Urinary bladder (tissue), 4 donors: ENCODE results near the gene AATK. TPM values are rescaled to one million over a fixed set of nuclear protein-coding genes. Genes with fewer than 3 reads are reported as not detected.
A peak's percentile ranks its signal among the peaks of the same experiment; 100 is the strongest.

ENCODE experiments used
- DNase-seq: peaks from one replicate; pipeline ENCODE4 v3.0.0-alpha.2; 2015; ENCODE audit errors: extremely low spot score
- H3K27ac ChIP-seq: one replicate; pipeline ENCODE4 v1.5.1; 2013; ENCODE audit warnings: low read depth, mild to moderate bottlenecking, moderate library complexity
- H3K36me3 ChIP-seq: one replicate; pipeline ENCODE4 v1.6.1; 2013; ENCODE audit warnings: mild to moderate bottlenecking, moderate library complexity; ENCODE audit not compliant: insufficient read depth
- H3K4me1 ChIP-seq: one replicate; pipeline ENCODE4 v1.6.1; 2013; ENCODE audit warnings: mild to moderate bottlenecking, moderate library complexity; ENCODE audit not compliant: insufficient read depth
- H3K4me3 ChIP-seq: one replicate; pipeline ENCODE4 v1.5.1; 2013; ENCODE audit warnings: low read depth, low read length
- WGBS: extraction: QIAGEN DNeasy Blood & Tissue Kit; methylation state at CpG from one replicate; pipeline ENCODE4 v1.1.7; 2013; 5-methylcytosine and 5-hydroxymethylcytosine counted together
- polyA plus RNA-seq: library from polyadenylated mRNA; stranded (reverse); fragments of 200-250 nt; gene quantifications from one replicate; pipeline ENCODE4 v1.2.3, GENCODE V29; 2013
- total RNA-seq: library from RNA; depleted of rRNA; stranded (reverse); fragments of >200 nt; gene quantifications from one replicate; pipeline ENCODE4 v1.2.3, GENCODE V29; 2014
- donor health status: healthy with polysubstance abuse.
- donor health status: healthy.

AATK gene
- total and polyA plus RNA-seq, 2 donors = 7.6 to 9.2 TPM

- Histone ChIP-seq H3K4me3 (no peak overlapping the region), H3K36me3 (no peaks in the 10 kb centered on the region), H3K4me1 (no peaks in the 10 kb centered on the region), H3K27ac (no peak overlapping the region)
- WGBS = 96% methylated on average over 4 of the region's 4 CpGs
- DNase-seq = no peak
These were observed 1.1 kb upstream of the AATK start for GRCh38 chr17:81167194-81167524.

- no peak for DNase-seq
- WGBS = 27% methylated on average over 46 of the region's 46 CpGs
- Histone ChIP-seq H3K4me3 (peak within 1 kb of the TSS; percentile 44), H3K27ac (no peak within 1 kb of the TSS), H3K4me1 (no peaks in the 10 kb centered on the region), H3K36me3 (no peaks in the 10 kb centered on the region)
These were observed 582 bp downstream of the AATK start, which contains the start of gene PVALEF for GRCh38 chr17:81165246-81166032. Gene PVALEF (plus strand): TSS chr17:81165507. CDS start chr17:81181227, 15,720 bp downstream.

DNA sequence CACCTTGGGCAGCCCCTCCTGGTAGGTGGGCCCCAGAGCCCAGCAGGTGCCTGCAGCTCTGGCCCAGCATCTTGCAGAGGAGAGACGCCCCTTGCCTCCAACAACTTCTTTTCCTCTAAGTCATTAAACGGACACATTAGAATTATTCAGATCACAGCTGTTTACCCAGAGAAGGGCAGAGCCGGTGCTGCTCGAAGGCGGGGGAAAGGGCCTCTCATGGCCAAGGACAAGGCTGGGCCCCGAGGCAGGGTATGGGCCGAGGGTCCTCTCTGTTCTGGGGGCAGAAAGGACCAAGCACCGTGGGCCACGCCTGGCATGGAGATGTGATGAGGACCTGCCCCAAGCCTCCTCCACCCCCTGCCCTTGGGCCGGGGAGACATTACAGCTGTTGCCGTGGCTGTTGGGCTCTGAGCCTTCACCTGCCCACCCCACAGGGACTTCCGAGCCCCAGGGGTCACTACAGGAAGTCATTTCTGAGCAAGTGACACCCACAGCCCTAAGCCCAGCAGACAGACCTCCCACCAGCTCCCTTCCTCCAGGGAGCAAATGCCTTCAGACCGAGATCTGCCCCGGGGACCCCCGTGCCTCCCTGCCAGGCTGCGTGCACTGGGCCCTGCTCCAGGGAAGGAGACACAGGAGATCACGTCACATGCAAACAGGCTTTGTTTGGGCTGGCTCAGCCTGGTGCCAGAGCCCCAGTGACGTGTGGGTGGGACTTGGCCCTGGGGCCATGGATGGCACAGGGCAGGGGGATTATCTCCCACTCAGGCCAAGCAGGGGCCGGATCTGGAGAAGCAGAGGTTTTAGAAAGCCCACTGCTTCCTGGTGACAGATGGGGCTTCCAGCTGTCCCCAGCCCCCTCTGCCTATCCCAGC is 1.4 kb downstream of the AATK start:
- H3K4me1 ChIP-seq = no peaks in the 10 kb centered on the region
- no peak overlapping the region for H3K27ac ChIP-seq
- 69% methylated on average over 19 of the region's 19 CpGs for WGBS
- H3K36me3 ChIP-seq = no peaks in the 10 kb centered on the region
- DNase-seq = no peak
- H3K4me3 ChIP-seq = no peak overlapping the region

DNA sequence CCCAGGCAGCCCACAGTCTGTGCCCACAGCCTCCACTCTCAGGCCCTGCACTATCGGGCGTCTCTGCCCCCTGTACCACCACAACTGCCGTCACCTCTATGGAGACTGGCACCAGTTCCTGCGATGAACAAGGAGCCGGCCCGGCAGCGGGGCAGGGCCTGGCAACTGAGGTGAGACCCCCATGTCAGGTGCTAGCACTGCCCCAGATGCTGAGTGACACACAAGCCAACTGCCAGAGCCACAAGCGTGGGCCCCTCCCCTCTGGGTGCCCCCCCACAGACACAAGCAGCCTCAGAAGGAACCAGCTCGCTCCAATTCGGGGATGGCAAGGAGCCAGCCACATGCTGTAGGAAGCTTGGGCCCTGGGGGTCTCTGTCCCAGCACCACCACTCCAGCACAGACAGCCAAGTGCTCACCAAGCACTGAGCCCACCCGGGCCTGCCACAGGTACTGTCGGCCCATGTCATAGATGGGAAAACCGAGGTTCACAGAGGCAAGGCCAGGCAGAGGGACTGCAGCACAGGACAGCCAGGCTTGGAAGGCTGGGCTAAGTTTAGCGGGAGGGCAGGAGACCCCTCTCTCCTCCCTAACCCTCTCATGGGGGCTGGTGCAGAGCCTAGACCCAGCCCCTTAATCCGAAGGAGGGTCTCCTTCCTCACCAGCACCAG is 2.2 kb downstream of the AATK start:
- 90% methylated on average over 15 of the region's 15 CpGs for WGBS
- Histone ChIP-seq H3K27ac (no peak overlapping the region), H3K4me1 (no peaks in the 10 kb centered on the region), H3K36me3 (no peaks in the 10 kb centered on the region), H3K4me3 (no peak overlapping the region)
- DNase-seq = no peak

DNA sequence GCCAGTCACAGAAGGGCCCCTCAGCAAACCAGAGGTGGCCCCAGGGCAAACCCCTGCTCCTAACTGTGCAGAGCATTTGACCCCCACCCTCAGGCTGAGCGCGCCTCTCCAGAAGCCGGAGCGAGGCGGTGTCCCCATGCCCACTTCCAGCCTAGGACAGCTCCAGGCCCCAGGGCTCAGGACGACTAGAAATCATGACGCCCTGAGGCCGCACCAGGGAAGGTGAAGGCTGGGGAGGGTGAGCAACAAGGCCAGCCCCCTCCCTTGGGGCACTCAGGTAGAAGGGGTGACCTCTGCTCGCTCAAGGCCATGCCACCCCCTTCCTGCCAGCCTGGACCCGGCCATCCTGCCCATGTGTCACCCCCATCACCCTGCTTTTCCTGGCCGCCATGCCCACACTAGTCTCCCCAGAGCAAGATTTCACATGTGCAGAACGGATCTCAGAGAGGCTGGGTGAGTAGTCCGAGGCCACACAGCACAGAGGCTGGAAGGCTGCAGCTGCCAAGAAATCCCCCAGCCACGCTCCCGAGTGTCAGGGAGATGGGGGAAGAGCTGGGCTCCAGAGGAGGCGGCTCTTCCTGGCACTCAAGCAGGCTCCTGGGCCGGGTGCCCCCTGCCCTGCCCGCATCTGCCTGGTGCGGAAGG is 2.8 kb downstream of the AATK start:
- Histone ChIP-seq H3K36me3 (no peaks in the 10 kb centered on the region), H3K27ac (no peak overlapping the region), H3K4me1 (no peaks in the 10 kb centered on the region), H3K4me3 (no peak overlapping the region)
- WGBS = 91% methylated on average over 19 of the region's 19 CpGs
- no peak for DNase-seq

DNA sequence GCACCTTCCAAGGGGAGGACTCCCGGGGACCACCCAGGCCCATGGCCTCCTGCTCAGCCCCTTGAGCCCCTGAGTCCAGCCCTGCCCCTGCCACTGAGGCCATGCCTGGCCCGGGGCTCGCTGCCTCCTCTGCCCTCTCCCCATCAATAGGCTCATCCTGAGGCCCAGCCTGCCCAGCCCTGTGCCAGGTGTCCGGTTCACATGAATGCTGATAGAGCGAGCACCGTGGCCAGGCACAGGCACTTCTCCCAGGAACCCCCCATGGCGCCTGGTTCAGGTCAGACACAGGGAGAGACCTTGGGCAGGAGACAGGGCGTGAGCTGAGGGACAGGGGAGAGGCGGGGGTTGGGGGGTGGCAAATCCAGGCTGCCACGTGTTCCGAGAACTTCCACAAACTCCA is 3.5 kb downstream of the AATK start:
- H3K27ac ChIP-seq = no peak overlapping the region
- no peaks in the 10 kb centered on the region for H3K4me1 ChIP-seq
- 88% methylated on average over 11 of the region's 11 CpGs for WGBS
- H3K4me3 ChIP-seq = no peak overlapping the region
- no peaks in the 10 kb centered on the region for H3K36me3 ChIP-seq
- no peak for DNase-seq

GRCh38 chr17:81161972-81162371 is 4.0 kb downstream of the AATK start:
- no peak for DNase-seq
- H3K36me3 ChIP-seq = no peaks in the 10 kb centered on the region
- 91% methylated on average over 16 of the region's 16 CpGs for WGBS

GRCh38 chr17:81161536-81161935 is 4.5 kb downstream of the AATK start:
- no peaks in the 10 kb centered on the region for H3K4me1 ChIP-seq
- 96% methylated on average over 15 of the region's 15 CpGs for WGBS
- H3K27ac ChIP-seq = no peak overlapping the region
- no peak overlapping the region for H3K4me3 ChIP-seq
- no peak for DNase-seq
- H3K36me3 ChIP-seq = no peaks in the 10 kb centered on the region

More at GRCh38 chr17:81161972-81162371, 4.0 kb downstream of the AATK start:
- Histone ChIP-seq H3K4me1 (no peaks in the 10 kb centered on the region), H3K4me3 (no peak overlapping the region), H3K27ac (no peak overlapping the region)

DNA sequence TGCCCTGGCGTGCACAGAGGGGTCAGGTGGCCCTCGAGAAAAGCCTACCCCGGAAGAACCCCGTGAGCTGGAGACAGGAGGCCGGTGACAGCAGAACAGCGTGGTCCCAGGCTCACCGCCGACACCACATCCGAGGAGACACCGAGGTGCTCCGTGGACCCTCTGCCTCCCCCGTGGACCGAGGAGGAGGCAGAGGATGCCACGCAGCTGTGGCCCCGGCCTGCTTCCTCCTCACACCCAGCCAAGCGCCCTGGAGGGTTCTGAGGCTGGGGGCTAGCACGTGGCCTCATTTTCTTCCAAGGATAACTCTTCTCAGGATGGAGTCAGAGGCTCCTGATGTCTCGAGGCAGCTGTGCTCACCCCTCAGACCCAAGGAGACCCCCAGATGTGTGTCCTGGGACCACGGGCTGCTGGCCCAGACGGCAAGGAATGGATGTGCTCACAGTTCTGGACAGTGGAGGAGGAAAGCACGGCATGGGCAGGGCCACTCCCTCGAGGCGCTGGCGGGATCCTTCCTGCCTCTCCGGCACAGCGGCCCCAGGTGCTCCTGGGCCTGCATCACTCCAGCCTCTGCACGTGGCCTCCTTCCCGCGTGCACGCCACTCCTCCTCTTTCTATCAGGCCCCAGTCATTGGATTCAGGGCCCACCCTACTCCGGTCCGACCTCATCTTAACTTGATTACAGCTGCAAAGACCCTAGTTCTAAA is 5.1 kb downstream of the AATK start:
- Histone ChIP-seq H3K36me3 (no peaks in the 10 kb centered on the region), H3K4me3 (no peak overlapping the region), H3K4me1 (no peaks in the 10 kb centered on the region), H3K27ac (no peak overlapping the region)
- DNase-seq = no peak
- WGBS = 77% methylated on average over 32 of the region's 32 CpGs

DNA sequence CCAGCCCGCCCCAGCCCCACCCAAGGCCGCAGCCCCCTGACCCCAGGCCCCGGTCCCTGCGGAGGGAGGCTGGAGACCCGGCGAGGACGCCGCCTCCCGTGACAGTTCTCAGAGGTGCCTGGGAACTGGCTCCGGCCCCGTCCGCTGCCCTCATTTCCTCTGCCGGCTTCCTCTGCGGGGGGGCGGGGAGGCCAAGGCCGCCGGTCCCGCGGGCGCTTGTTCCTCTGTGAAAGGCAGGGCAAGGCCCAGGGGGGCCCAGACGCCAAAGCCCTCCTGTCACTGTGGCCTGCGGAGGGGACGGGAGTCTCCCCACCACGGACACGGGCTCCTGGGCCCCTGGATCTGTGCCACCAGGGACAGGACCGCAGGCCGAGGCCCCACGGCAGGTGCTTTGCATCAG is 5.7 kb downstream of the AATK start:
- no peak overlapping the region for H3K4me3 ChIP-seq
- H3K4me1 ChIP-seq = no peaks in the 10 kb centered on the region
- H3K36me3 ChIP-seq = no peaks in the 10 kb centered on the region
- no peak for DNase-seq
- H3K27ac ChIP-seq = no peak overlapping the region
- 49% methylated on average over 28 of the region's 28 CpGs for WGBS

- 74% methylated on average over 25 of the region's 25 CpGs for WGBS
- Histone ChIP-seq H3K4me1 (no peaks in the 10 kb centered on the region), H3K36me3 (no peaks in the 10 kb centered on the region), H3K4me3 (peak overlapping the region; percentile 1), H3K27ac (no peak overlapping the region)
- no peak for DNase-seq
These were observed 6.3 kb downstream of the AATK start for GRCh38 chr17:81159611-81160265.

DNA sequence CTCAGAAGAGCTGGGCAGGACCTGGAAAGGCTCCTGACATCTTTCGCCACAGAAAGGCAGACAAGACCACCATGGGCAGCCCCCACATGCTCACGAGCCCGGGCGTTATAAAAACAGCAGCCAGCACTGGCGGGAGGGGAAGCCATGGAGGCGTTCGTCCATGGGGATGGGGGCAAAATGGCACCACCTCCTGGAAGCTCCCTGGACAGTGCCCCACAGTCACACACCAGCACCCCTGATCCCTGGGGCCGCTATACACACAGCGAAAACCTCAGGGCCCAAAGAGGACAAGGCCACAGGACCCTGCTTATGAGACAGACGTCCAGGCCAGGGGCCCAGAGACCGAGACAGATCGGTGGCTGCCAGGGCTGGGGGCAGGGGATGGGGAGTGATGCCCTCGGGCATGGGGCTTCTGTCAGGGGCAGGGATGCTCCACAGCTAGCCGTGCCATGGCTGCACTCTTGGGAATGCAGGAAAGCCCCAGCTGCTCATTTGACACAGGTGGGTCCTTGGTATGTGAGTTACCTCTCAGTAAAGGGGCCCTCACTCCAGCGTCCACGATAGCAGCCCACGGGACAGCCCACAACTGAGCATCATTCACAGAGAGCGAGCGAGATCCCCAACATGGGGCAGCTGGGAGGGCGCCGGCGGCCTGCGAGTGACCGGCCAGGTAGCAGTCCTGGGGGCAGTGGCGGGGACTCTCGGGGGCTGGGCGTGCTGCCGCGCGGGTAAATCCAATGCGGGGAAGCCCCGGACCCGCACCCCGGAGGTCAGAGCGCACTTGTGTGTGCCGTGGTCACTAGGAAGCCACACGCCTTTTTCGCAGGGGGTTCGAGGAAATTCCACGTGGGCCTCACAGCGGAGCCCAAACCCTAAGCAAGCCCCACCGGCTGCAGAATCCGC is 7.1 kb downstream of the AATK start:
- H3K4me3 ChIP-seq = no peak overlapping the region
- 88% methylated on average over 43 of the region's 43 CpGs for WGBS
- no peak overlapping the region for H3K27ac ChIP-seq
- DNase-seq = no peak
- H3K36me3 ChIP-seq = no peaks in the 10 kb centered on the region
- H3K4me1 ChIP-seq = no peaks in the 10 kb centered on the region
